Measurements from ENCODE around the gene QARS1. TPM values are rescaled to one million over a fixed set of nuclear protein-coding genes. Genes with fewer than 3 reads are reported as not detected.

QARS1 gene
- total RNA-seq, 1 donor from 2014 or later: 177 TPM

DNA sequence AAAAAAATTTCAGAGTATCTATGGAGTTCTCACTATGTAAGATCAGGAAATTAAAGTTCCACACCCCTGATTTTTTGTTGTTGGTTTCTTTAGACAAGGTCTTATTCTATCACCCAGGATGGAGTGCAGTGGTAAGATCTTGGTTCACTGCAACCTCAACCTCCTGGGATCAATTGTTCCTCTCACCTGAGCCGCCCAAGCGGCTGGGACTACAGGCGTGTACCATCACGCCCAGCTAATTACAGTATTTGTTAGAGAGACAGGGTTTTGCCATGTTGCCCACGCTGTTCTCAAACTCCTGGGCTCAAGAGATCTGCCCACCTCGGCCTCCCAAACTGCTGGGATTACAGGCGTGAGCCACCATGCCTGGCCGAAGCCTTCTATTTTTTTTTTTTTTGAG lies 23.1 kb downstream of the QARS1 start:
- TF ChIP-seq, protein P1, sequence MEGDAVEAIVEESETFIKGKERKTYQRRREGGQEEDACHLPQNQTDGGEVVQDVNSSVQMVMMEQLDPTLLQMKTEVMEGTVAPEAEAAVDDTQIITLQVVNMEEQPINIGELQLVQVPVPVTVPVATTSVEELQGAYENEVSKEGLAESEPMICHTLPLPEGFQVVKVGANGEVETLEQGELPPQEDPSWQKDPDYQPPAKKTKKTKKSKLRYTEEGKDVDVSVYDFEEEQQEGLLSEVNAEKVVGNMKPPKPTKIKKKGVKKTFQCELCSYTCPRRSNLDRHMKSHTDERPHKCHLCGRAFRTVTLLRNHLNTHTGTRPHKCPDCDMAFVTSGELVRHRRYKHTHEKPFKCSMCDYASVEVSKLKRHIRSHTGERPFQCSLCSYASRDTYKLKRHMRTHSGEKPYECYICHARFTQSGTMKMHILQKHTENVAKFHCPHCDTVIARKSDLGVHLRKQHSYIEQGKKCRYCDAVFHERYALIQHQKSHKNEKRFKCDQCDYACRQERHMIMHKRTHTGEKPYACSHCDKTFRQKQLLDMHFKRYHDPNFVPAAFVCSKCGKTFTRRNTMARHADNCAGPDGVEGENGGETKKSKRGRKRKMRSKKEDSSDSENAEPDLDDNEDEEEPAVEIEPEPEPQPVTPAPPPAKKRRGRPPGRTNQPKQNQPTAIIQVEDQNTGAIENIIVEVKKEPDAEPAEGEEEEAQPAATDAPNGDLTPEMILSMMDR (IDR thresholded peaks at IDR 0.05): no peak
- peaks cover 10% of the 10 kb centered on the region for H3K36me3 Mint-ChIP-seq (ENCODE audit: low read depth)
- H3K4me3 Mint-ChIP-seq (ENCODE audit: unreplicated experiment): no peak overlapping the region
- H3K4me1 Mint-ChIP-seq (ENCODE audit: low read depth): no peaks in the 10 kb centered on the region
- H3K27ac Mint-ChIP-seq (ENCODE audit: unreplicated experiment): no peak overlapping the region
- H3K9me3 Mint-ChIP-seq (ENCODE audit: low read depth): no peaks in the 10 kb centered on the region
- H3K27me3 Mint-ChIP-seq (ENCODE audit: low read depth): no peaks in the 10 kb centered on the region
- DNase-seq (ENCODE audit: low spot score): peak; percentile 46

- no peak overlapping the region for H3K4me3 Mint-ChIP-seq (ENCODE audit: unreplicated experiment)
- no peaks in the 10 kb centered on the region for H3K4me1 Mint-ChIP-seq (ENCODE audit: low read depth)
- DNase-seq (ENCODE audit: low spot score): no peak
- no peak overlapping the region for H3K27ac Mint-ChIP-seq (ENCODE audit: unreplicated experiment)
- TF ChIP-seq, protein P1 (IDR thresholded peaks at IDR 0.05): no peak
- H3K9me3 Mint-ChIP-seq (ENCODE audit: low read depth): no peaks in the 10 kb centered on the region
- H3K36me3 Mint-ChIP-seq (ENCODE audit: low read depth): peaks cover 16% of the 10 kb centered on the region
- no peaks in the 10 kb centered on the region for H3K27me3 Mint-ChIP-seq (ENCODE audit: low read depth)
Observed at GRCh38 chr3:49079270-49079669, 25.3 kb downstream of the QARS1 start.

DNA sequence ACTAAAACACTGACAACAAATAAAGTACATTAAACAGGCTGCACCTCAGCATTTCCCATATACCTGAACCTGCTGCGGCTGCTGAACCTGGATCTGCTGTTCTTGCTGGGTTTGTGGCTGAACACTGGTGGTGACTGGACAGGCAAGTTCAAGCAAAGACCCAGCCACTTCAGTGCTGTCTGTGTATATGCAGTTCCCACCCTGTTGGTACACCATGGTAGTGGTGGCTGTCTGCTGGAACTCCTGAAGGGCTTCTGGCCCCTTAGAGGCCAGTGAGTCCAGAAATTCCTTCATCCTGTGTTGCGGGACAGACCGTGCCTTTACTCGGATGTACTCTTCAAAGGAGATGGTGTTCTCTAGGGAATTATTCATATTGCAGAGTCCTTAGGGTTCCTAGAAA lies 27.9 kb downstream of the QARS1 start:
- no peak overlapping the region for H3K4me3 Mint-ChIP-seq (ENCODE audit: unreplicated experiment)
- no peak overlapping the region for H3K27ac Mint-ChIP-seq (ENCODE audit: unreplicated experiment)
- H3K27me3 Mint-ChIP-seq (ENCODE audit: low read depth): no peaks in the 10 kb centered on the region
- H3K4me1 Mint-ChIP-seq (ENCODE audit: low read depth): no peaks in the 10 kb centered on the region
- peaks cover 26% of the 10 kb centered on the region for H3K36me3 Mint-ChIP-seq (ENCODE audit: low read depth)
- TF ChIP-seq, protein P1 (IDR thresholded peaks at IDR 0.05): no peak
- no peaks in the 10 kb centered on the region for H3K9me3 Mint-ChIP-seq (ENCODE audit: low read depth)
- peak; percentile 19 for DNase-seq (ENCODE audit: low spot score)

DNA sequence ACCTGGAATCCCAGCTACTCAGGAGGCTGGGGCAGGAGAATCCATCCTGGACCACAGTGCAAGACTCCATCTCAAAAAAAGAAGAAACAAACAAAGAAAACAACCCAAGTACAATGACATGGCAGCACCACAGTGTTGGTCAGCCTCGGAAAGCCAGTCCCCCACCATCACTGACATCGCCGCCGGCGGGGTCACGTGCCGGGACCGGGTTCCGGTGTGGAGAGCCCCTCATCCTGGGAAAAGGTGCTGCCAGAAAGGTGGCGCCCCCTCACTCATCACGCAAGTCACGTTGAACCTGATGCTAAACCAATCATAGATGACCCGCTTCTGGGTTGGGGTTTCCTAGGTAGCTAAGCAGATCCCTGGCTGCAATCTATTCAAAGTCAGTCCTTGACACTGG lies 28.4 kb downstream of the QARS1 start:
- Mint-ChIP-seq H3K36me3 (ENCODE audit: low read depth) (peaks cover 27% of the 10 kb centered on the region), H3K4me3 (ENCODE audit: unreplicated experiment) (no peak overlapping the region), H3K4me1 (ENCODE audit: low read depth) (no peaks in the 10 kb centered on the region), H3K27ac (ENCODE audit: unreplicated experiment) (no peak overlapping the region), H3K9me3 (ENCODE audit: low read depth) (no peaks in the 10 kb centered on the region), H3K27me3 (ENCODE audit: low read depth) (no peaks in the 10 kb centered on the region)
- no peak for DNase-seq (ENCODE audit: low spot score)
- TF ChIP-seq, protein P1 (IDR thresholded peaks at IDR 0.05): no peak

GRCh38 chr3:49058011-49058410 lies 46.5 kb downstream of the QARS1 start:
- H3K36me3 Mint-ChIP-seq (ENCODE audit: low read depth): peaks cover 23% of the 10 kb centered on the region
- TF ChIP-seq, protein P1 (IDR thresholded peaks at IDR 0.05): no peak
- H3K27ac Mint-ChIP-seq (ENCODE audit: unreplicated experiment): no peak overlapping the region
- DNase-seq (ENCODE audit: low spot score): no peak
- no peaks in the 10 kb centered on the region for H3K27me3 Mint-ChIP-seq (ENCODE audit: low read depth)
- H3K4me3 Mint-ChIP-seq (ENCODE audit: unreplicated experiment): no peak overlapping the region
- H3K9me3 Mint-ChIP-seq (ENCODE audit: low read depth): no peaks in the 10 kb centered on the region
- peaks cover 6% of the 10 kb centered on the region for H3K4me1 Mint-ChIP-seq (ENCODE audit: low read depth)
